GM19240 (cell line): ENCODE data around the gene EZR.

Experiments used
- DNase-seq: peaks from one replicate; pipeline ENCODE4 v3.0.0; 2011; ENCODE audit warnings: low spot score; ENCODE audit not compliant: insufficient read length

Gene EZR

DNA sequence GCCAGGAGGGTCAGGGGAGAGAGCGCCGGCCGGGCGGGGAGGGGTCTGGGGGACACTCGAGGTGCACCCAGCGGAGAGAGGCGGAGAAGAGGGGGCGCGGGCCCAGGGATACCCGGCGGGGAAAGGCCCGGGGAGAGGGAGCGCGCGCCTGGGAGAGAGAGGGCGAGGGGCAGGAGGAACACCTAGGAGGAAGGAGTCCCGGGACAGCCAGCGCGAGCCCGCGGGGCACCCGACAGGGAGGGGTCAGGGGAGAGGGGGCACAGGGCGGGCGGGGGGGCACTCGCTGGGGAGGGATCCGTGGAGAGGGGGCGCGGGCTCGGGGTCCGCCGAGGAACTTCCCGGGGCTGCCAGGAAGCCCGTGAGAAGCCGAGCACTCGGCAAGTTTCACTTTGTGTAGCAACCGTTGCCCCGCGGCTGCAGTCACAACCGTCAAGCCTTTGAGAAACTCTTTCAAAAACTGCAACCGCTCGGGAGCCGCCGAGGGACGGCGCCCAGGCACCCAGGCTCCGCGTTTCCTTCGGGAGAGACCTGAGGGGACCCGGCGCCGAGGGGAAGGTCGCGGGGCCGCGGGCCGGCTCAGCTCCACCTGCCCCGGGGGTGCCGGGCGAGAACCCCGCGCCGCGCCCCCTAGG, 471 bp downstream of the EZR start:
- peak; percentile 37 for DNase-seq

DNA sequence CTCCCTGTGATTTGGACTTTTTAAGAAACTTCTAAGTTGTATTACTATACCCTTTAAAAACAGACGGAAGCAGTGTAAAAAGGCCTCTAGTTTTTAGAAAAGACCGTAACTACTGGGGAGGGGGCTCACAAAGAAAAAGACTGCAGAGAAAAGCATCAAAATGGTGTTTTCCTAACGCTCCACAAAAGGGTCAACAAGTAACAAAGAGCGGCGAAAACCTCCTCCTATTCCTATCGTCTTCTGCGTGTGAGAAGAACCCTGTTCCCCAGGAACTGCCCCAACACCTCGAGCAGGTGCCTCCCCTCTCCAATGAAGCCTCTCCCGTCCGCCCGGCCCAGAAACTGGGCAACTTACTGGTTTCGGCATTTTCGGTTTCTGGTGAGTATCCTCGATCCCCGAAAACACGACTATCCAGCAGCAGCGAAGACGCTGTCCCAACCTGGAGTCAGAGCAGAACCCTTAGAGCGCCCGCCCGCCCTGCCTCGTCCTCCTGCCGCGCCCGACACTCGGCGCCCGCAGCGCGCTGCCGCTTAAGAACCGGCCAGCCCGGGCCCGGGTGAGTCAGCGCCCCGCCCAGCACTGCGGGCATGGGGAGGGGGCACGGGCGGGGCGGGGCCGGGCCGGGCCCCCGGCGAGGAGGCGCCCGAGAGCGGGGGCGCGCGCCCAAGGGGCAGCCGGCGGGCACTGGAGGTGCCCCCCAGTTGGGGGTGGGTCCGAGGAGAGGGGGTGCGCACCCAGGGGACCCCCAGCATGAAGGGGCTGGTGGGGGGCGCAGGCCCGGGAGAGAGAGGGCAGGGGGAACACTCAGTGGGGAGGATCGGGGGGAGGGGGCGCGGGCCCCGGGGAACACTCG, 1.2 kb downstream of the EZR start:
- peak; percentile 23 for DNase-seq

DNA sequence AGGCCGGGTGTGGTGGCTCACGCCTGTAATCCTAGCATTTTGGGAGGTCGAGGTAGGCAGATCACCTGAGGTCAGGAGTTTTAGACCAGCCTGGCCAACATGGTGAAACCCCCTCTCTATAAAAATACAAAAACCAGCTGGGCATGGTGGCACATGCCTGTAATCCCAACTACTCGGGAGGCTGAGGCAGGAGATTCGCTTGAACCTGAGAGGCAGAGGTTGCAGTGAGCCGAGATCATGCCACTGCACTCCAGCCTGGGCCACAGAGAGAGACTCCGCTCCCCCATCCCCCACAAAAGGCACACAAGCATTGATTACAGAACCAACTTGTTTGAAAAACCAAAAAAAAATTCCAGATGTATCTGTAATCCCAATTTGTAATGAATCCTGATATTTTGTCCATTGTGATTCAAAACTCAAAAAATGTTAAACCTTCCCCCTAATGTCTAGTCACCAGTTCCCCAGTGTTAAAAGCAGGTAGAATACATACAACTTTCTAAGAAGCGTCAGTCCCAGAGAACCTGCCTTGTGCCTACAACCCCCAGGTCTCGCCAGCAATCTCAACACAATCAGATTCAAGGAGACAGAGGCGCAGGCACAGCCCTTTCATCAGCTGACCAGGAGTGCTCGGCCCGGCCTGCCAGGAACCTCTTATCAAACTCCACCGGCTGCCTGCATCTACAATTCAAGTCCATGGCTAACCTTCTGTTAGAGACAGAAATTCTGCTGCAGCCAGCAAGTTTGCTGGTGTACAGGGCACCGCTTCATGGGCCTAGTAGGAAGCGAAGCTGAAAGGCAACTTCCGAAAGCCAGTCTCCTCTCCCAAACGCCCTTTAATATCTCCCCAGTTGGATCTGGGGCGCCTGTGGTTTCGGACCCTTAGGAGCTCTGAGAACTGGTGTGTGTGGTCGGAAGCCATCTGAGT, 2.1 kb downstream of the EZR start:
- DNase-seq, result no peak

DNA sequence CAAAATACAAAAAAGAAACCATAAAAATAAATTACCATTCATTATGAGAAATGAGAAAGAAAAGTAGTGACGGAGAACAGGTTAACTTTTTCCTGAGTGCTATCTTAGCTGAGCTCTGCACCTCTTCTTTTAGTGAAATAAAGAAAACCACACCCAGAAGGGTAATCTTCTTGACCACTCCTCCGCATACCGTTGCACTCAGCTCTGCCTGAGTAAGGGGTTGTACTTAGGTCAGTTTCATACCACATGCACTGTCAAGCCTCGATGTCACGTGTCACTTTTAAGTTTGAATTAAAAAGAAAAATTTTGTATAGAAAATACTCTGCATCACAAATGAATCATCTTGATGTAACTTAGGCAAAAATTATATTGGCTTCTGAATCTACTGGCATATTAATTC, 2.8 kb downstream of the EZR start:
- DNase-seq, result no peak

DNA sequence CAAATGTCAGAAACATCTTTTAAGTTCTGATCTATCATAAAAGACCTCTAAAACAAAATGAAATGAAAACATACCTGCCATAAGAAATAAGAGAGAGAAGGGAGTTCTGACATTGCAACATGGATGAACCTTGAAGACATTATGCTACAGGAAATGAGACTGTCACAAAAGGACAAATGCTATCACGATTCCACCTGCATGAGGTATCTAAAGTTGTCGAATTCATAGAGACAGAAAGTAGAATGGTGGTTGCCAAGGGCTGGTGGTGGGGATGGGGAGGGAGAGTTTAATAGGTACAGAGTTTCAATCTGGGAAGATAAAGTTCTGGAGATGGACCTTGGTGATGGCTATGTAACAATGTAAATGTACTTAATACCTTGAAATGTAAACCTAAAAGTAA, 3.3 kb downstream of the EZR start:
- no peak for DNase-seq

DNA sequence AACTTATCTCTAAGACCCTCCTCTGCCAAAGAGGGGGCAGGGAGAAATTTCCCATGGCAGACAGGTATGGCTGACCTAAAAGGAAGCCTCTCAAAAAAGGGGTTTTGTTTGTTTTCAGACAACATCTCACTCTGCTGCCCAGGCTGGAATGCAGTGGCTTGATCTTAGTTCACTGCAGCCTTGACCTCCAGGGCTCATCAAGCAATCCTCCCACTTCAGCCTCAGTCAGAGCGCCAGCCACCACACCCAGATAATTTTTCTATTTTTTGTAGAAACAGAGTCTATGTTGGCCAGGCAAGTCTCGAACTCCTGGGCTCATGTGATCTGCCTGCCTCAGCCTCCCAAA, 3.8 kb downstream of the EZR start:
- DNase-seq, result no peak

DNA sequence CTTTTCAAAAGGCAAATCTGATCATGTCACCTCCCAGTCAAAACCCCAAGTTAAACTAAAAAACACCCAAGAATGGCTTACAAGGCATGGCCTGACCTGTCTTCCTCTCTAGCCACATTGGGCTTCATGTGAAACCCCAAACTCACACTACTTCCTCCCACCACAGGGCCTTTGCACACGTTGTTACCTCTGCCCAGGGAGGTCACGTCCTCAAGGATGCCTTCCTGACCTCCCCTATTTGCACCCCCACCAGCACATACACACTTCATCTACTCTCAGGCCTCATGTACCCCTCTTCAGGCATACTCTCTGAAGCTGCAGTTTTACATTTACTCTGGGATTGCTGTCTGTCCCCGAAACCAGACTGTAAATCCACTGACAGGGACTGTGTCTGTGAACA, 6.1 kb downstream of the EZR start:
- DNase-seq, result no peak

DNA sequence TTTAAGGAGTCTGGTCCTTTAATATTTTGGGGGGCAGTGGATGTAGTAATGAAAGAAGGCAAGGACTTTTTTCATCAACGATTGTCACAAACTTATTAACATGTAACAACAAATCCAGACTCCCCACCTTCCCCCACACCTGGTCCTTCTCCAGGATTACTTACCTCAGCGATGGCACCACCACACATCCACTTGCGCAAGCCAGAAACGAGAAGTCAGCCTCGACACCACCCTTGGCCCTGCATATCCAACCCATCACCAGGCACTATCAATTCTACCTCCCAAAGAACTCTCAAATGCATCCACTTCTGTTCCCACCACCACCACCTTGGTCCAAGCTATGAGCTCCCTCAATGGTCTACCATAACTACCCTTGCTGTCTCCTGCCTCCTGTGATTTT, 6.6 kb downstream of the EZR start:
- no peak for DNase-seq

DNA sequence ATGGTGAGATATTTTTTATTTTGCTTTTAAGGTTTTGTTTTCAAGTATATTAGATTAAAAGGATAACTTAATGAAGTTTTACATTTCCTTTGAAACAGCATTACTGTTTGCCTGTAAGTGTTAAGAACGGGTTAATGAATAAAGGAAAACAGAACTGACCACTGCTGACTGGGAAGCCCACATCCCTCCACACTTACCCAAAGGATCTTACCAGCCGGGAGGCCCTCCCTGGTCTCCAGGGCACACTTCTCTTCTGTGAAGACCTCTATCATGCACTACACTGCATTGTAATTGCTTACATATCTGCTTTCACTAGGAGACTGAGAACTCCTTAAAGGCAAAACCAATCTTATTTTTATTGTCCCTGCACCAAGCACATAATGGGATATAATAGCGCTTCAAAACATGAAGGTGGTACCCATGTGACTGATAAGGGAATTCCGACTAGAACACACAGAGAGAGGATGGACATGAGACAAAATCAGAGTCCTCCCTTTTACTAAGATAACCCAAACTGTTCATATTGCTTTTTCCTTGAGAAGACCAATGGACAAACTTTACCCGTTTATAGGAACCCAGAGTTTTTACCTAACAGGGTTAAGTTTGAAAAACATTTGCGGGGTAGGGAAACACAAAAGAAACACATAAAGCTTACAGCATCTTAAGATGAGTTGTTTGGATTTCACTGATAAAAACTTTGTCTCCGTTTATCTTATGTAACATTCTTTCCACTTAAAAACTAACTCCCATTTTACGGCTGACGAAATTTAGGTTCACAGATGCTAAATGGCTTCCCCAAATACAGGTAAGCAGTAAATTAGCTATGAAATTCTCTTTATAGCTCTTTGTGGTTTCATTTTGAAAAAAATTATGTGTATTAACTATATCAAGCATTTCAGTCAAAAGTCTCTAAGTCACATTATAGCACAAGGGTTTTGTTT, 8.7 kb downstream of the EZR start:
- no peak for DNase-seq

DNA sequence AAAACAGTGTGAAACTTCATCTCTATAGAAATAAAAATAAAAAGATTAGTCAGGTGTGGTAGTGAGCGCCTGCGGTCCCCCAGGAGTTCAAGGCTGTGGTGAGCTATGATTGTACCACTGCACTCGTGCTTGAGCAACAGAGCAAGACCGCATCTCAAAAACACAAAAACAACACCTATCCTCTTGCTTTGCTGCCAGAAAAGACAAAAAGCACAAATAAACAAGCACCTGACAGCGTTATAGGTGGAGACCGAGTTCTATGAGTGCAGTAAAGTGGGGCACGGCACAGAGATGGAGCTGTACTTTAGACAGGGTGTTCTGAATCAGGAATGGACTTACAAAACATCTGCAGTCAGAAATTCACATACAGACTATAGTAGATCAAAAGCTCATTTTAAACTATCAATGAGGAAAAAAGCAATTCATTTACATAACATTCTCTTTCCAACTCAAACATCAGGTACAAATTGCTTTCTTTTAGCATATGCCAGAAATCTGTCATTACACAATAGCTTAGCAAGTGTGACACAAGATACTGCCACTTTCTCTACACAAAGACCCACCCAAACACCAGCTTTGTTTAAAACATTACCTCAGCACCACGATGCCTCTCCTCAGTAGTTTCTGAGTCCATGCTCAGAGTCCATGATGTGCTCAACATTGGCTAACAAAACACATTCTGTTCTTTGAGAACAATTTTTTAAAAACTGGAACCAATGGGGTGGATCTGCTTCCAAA, 10.1 kb downstream of the EZR start:
- DNase-seq, result no peak

DNA sequence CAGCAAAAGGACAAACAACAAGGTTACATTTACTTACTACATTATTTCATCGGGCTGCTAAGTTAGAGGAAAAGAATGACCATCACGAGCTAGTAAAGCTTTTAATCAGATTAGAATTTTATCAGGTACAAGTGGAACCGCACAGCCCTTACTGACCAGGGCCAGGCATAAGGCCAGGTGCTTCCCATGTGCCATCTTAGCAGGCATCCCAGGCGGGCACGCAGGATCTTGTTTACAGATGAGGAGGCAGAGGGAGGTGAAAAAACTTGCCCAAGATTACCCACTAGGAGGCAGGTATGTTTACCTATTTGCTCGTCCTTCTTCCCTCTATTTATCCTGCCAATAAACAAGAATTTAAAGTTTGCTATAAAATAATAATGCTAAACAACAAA, 10.7 kb downstream of the EZR start:
- DNase-seq, result no peak

DNA sequence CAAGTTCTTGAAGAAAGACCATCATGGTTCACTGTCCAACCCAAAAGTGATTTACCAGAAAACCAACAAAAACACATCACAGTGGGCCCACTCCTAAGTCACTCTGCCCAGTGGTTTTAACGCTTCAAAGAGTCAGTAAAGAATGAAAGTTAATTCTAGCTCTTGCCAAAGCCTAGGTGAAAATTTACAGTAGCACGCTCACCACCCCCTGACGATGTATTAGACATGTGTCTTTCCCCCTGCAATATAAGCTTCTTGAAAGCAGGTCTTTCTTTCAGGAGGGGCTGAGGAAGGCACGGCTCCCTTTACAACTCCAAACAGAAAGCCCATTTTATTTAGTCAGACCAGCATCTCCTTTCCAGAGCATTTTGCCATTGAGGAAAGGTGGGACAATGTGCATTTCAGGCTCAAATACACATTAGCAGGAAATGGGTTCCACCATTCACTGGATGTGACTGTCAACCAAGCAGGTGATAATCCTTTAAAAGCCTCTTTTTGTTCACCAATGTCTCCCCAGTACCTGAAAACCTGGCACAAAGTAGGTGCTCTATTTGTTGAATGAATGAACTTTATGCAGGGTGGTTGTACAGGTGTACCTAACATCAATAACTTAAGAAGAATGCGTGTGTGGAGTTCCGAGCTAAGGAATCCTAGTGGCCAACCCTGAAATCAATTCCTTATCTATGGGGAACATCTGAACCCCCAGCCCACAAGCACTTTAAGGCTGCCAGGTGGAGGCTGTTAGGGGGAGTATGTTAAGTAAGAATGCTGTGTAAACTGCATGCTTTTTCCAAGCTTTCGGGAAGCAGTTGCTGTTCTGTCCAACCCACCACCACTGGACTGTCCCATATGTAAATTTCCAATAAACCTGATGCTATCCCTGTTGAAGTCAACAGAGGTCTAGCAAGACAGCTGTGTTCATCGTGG, 11.4 kb downstream of the EZR start:
- no peak for DNase-seq

DNA sequence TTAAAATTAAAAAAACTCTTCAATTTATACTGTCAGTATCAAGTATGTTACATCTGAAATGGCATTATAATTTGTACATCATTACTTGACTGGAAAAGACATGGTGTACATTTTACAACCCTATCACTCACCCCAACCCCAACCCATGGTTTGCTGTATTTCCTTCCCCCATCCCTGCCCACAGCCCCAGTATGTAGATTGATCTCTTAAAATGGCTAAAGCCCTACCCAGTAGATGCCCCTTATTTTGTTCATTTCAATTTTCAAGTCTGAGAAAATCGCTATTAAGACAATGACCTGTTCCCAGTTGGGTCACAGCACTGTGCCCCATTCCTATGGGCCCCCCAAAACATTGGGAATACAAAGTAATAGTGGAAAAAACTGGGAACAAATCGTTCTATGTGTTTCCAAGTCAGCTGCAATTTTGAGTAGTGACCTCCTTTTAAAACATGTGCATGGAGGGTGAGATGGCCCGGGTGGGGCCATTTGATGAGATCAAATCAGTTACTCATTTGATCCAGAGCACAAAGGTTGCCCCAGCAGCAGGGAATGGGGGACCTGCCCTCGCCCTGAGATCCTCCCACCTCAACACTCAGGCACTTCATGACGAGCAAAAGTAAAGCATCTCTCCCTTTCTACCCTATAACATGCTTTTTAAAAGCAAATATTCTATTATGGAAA, 13.3 kb downstream of the EZR start:
- no peak for DNase-seq

DNA sequence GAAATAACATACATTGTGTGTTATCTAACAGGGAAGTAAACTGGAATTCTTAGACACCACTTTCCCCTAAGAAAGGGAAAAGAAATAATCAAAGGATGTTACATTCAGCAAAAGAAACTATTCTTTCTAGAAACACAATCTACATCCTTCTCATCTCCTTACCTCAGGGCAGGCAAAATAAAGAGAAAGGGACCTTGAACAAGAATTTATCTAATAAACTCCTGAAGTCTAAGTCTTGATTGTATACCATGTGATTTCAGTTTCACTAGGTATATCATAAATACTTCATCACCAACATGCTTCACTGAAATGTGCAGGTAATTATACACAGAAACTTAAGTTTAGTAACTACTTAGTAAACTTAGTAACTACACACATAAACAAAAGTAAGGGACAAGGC, 15.0 kb downstream of the EZR start:
- DNase-seq, result no peak

DNA sequence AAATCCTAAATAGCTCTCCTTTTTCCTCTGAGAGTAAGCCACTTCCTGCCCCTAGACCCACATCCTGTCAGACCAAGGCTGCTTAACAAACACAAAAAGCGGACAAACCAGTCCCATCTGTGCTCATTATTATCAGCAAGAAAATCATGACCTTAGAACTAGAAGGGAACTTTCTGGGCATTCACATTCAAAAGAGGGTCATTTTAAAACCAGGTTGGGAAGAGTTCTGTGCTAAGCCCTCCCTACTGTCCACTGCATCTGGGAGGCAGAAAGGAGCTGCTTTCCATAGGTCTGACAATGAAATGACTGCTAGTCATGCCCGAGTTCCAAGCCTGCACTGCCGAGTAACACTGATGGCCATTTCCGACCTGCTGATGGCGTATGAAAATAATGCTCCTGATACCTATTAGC, 15.4 kb downstream of the EZR start:
- DNase-seq, result peak; percentile 41

DNA sequence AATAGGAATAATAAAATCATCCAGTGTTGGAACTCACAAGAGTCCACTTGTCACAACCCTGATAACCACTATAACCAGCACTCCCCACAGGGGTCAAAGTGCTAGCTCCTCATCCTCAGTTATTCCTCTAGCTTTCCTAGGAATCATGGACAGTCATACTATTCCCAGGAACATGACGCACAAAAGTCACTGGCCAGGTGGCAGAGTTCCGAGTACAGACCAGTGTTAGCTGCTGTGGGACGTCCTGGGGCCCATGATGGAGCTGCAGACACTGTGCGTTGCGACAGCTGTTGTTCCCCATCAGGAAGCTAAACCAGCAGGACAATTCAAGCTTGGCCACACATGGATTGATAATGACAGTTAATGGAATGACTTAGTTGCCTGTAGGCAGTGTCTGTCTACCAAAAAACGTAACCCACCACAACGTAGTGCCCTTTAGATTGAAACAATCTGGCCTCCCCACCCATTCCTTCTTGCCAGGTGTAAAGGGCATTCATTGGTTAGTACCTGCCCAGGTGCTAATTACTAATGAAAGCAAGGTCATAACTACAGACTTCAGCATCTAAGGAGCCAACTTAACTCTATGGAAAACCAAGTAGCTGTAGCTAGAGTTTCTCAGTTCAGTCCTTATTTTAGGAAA, 17.4 kb downstream of the EZR start:
- no peak for DNase-seq

DNA sequence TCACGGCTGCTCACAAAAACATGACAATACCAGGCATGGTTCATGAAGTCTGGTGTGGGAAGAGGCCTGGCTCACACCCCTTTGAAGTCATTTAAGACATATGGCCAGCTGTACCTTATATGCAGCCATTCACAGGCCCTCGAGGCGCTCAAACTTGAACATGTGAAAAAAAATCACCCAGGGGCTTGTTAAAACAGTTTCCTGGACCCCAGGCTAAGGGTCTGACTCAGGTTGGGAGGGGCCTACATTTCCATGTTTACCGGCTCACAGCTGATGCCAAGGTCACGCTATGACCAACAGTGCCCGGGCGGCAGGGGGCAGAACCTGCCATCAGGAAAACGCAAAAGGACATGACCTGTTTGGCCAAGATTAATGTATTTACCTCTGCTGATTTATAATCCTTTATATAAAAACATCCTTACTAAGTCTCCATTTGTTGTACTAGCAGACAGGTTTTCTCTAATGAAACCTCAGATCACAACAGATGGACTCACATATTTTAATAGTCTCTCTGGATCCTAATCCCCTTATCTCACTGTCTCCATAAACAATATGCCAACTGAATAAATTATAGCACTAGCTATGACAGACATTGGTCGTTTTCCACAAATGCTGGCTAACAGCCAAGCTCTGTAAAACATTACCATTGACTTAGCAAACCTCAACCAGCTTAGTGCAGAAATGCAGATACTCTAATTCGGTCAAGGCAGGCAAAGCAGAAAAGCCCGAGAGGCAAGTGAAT, 19.9 kb downstream of the EZR start:
- no peak for DNase-seq

DNA sequence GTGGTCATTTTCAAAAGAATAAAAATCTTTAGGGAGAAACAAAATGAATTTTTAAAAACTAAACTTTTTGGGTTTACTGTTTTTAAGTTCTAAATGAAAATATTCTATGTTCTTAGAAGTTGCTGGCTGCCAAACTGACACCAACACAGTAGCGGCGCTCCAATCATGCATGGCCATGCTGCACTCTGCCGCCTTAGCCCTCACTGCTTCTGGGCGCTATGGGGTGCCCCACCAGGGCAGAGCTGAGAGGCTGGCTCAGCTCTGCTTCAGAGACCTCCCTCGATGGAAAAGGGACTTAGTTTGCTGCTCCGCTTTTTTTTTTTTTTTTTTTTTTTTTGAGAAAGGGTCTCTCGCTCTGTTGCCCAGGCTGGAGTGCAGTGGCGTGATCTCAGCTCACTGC, 20.9 kb downstream of the EZR start:
- no peak for DNase-seq
